ENCODE data around the gene CCNB1IP1.

- no peak for TF ChIP-seq ZNF274 (IDR thresholded peaks at IDR 0.05; ENCODE audit: low read depth, low read length)
- no peak for TF ChIP-seq SUZ12 (IDR thresholded peaks at IDR 0.05; ENCODE audit: extremely low read depth, insufficient read depth, insufficient read length)
- TF ChIP-seq YY1 (IDR thresholded peaks at IDR 0.05; ENCODE audit: insufficient read depth, insufficient read length): no peak
Measured at GRCh38 chr14:20262642-20263128, 70.4 kb downstream of the CCNB1IP1 start.
